Endothelial cell (in vitro differentiated cells): ENCODE measurements around the gene TUBGCP3. TPM values are rescaled to one million over a fixed set of nuclear protein-coding genes. Genes with fewer than 3 reads are reported as not detected.

Experiments
- DNase-seq: peaks from one replicate; pipeline ENCODE4 v3.0.0; 2021; ENCODE audit warnings: low spot score
- H3K27ac Mint-ChIP-seq: one replicate; pipeline ENCODE4 v1.8.0; 2021; ENCODE audit warnings: mixed read lengths, inconsistent platforms; ENCODE audit not compliant: unreplicated experiment
- H3K27me3 Mint-ChIP-seq: one replicate; pipeline ENCODE4 v1.8.0; 2021; ENCODE audit warnings: mild to moderate bottlenecking, moderate library complexity, mixed read lengths, inconsistent platforms; ENCODE audit not compliant: unreplicated experiment
- H3K36me3 Mint-ChIP-seq: one replicate; pipeline ENCODE4 v1.8.0; 2021; ENCODE audit warnings: mild to moderate bottlenecking, low read depth, mixed read lengths, inconsistent platforms; ENCODE audit not compliant: unreplicated experiment
- H3K4me1 Mint-ChIP-seq: one replicate; pipeline ENCODE4 v1.8.0; 2021; ENCODE audit warnings: mild to moderate bottlenecking, mixed read lengths, inconsistent platforms; ENCODE audit not compliant: unreplicated experiment
- H3K4me3 Mint-ChIP-seq: one replicate; pipeline ENCODE4 v1.8.0; 2021; ENCODE audit warnings: mild to moderate bottlenecking, mixed read lengths, inconsistent platforms; ENCODE audit not compliant: unreplicated experiment
- H3K9me3 Mint-ChIP-seq: one replicate; pipeline ENCODE4 v1.8.0; 2021; ENCODE audit warnings: mixed read lengths, inconsistent platforms; ENCODE audit not compliant: unreplicated experiment
- CTCF ChIP-seq: fragments of 200-600 bp; sonication (generic); IDR thresholded peaks from one replicate; pipeline ENCODE4 v1.5.0; 2021; ENCODE audit warnings: antibody characterized with exemption; ENCODE audit not compliant: unreplicated experiment
- total RNA-seq: library from RNA; stranded (reverse); fragmentation: NEBNext Ultra II Directional; extraction: Animal tissue kit (Norgen Biotek cat#: 25700); gene quantifications from one replicate; pipeline ENCODE4 v1.2.1, GENCODE V29; 2021; ENCODE audit not compliant: unreplicated experiment

Gene TUBGCP3
- total RNA-seq, 1 donor from 2014 or later = 26.8 TPM

DNA sequence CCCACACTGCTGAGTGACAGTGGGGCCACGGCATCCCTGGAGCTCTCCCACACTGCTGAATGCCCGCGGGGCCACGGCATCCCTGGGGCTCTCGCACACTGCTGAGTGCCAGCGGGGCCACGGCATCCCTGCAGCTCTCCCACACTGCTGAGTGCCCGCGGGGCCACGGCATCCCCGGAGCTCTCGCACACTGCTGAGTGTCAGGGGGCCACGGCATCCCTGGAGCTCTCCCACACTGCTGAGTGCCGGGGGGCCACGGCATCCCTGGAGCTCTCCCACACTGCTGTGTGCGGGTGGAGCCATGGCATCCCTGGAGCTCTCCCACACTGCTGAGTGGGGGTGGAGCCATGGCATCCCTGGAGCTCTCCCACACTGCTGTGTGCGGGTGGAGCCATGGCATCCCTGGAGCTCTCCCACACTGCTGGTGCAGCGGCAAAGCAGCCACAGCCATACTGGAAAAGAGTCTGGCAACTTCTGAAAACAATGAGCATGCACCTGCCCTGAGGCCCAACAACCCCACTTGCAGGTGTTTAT is 8.6 kb downstream of the TUBGCP3 start:
- Mint-ChIP-seq H3K27me3 (peaks cover 2% of the 10 kb centered on the region), H3K27ac (no peak overlapping the region), H3K36me3 (peaks cover 5% of the 10 kb centered on the region), H3K4me3 (no peak overlapping the region), H3K9me3 (peaks cover 5% of the 10 kb centered on the region), H3K4me1 (peaks cover 16% of the 10 kb centered on the region)
- DNase-seq = no peak
- no peak for TF ChIP-seq CTCF

DNA sequence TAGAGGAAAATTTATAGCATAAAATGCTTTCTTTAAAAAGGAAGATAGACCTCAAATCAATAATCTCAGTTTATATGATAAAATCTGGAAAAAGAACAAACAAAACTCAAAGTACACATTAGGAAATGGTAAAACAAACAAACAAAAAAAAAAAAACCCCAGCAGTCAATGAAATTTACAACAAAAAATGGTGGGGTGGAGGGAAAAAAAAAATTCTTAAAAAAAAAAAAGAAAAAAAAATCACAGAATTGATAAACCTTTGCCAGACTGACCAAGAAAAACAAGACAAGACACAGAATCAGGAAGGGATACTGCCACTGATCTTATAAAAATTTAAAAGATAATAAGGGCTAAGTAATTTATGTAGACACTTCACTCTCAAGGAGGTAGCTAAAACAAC is 11.2 kb downstream of the TUBGCP3 start:
- peaks cover 35% of the 10 kb centered on the region for H3K4me1 Mint-ChIP-seq
- H3K9me3 Mint-ChIP-seq = peaks cover 5% of the 10 kb centered on the region
- no peak overlapping the region for H3K27ac Mint-ChIP-seq
- H3K4me3 Mint-ChIP-seq = no peak overlapping the region
- peaks cover 3% of the 10 kb centered on the region for H3K27me3 Mint-ChIP-seq
- peaks cover 5% of the 10 kb centered on the region for H3K36me3 Mint-ChIP-seq
- DNase-seq = no peak
- TF ChIP-seq CTCF = no peak

- no peak for TF ChIP-seq CTCF
- Mint-ChIP-seq H3K4me3 (no peak overlapping the region), H3K27ac (no peak overlapping the region), H3K9me3 (peaks cover 5% of the 10 kb centered on the region), H3K36me3 (peaks cover 5% of the 10 kb centered on the region), H3K4me1 (peaks cover 35% of the 10 kb centered on the region), H3K27me3 (peaks cover 3% of the 10 kb centered on the region)
- DNase-seq = no peak
Measured at GRCh38 chr13:112576191-112576590, 11.8 kb downstream of the TUBGCP3 start.

DNA sequence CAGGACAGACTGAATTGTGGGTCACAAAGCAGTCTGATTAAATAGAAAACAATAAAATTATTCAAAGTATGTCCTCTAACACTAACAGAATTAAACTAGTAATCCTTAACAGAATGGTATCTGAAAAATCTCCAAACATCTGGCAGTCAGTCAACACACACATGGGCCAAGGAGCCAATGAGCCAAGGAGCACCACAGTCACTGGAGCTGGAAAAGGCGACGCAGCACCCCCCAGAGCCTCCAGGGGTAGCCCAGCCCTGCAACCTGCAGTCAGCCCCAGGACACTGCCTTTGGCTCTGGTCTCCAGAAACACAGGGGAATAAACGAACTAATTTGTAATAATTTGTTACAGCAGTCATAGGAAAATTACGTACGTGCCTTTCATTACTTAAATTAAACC is 12.3 kb downstream of the TUBGCP3 start:
- H3K27me3 Mint-ChIP-seq = peaks cover 3% of the 10 kb centered on the region
- H3K4me1 Mint-ChIP-seq = peaks cover 39% of the 10 kb centered on the region
- H3K9me3 Mint-ChIP-seq = peaks cover 5% of the 10 kb centered on the region
- no peak overlapping the region for H3K27ac Mint-ChIP-seq
- H3K36me3 Mint-ChIP-seq = peaks cover 5% of the 10 kb centered on the region
- no peak overlapping the region for H3K4me3 Mint-ChIP-seq
- no peak for DNase-seq
- TF ChIP-seq CTCF = no peak

DNA sequence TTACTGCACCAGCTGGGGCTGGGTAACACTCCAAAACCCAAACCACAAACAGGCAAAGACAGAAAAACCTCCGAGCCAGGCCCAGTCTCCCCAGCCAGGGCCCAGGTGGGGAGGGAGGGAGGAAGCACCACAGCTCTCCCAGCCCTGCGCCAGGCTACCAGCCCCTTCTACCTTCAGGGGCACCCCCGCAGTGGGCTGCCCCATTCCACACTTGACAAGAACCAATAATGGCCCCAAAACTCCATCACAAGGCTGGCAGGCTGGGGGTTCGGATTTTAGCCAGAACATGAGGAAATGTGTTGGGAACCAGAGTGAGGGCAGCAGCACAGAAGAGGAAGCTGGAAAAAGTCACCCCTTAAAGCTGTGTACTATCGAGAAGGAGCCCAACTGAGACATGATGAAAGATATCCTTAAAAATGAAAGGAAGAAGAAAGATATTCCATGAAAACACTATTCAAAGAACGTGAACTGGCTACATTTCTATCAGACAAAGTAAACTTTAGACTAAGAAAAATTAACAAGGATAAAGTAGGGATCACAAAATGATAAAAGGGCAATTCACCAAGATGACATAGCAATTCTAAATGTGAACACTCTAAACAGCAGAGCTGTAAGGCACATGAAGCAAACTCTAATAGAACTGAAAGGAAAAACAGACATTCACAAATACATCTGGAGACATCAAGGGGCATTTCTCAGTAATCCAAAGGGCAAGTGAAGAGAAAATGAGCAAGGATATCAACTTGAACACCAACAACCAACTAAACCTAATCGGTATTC is 12.9 kb downstream of the TUBGCP3 start:
- no peak for TF ChIP-seq CTCF
- Mint-ChIP-seq H3K4me1 (peaks cover 43% of the 10 kb centered on the region), H3K9me3 (peaks cover 5% of the 10 kb centered on the region), H3K27ac (peak overlapping the region; percentile 57), H3K27me3 (peaks cover 3% of the 10 kb centered on the region), H3K4me3 (no peak overlapping the region), H3K36me3 (peaks cover 5% of the 10 kb centered on the region)
- no peak for DNase-seq
